NCI-H774 (cell line): ENCODE results near the gene KIT.
A peak's percentile ranks its signal among the peaks of the same experiment; 100 is the strongest.
"Not testable (repeated sequence)": the region's sequence is repeated elsewhere in the genome, so short reads cannot be mapped to it uniquely, and the experiment has no call there.

Experiments
- DNase-seq: peaks from one replicate; lab custom pipeline; 2025; lab: John Stamatoyannopoulos, UW

Gene KIT

DNA sequence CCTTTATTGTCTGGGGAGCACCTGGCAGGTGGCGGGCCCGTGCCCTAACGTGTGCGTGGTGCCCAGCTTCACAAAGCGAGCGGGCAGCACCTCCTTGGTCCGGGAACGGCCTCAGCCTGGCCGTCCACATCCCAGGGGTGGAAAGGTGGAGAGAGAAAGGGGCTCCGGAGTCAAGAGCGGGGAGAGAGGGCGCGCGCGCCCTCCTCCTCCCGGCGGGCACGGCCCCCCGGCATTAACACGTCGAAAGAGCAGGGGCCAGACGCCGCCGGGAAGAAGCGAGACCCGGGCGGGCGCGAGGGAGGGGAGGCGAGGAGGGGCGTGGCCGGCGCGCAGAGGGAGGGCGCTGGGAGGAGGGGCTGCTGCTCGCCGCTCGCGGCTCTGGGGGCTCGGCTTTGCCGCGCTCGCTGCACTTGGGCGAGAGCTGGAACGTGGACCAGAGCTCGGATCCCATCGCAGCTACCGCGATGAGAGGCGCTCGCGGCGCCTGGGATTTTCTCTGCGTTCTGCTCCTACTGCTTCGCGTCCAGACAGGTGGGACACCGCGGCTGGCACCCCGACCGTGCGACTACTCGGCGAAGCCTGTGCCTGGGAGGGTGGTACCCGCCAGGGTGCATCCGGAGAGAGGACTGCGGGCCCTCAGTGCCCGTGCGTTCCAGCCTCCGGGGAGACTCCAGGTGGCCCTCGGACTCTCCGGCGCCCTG, at the start of gene KIT:
KIT (plus strand) TSS at position 407 of the 701 bp plus-strand sequence; CDS start at position 465, 58 bp downstream.
- peak; percentile 86 for DNase-seq

GRCh38 chr4:54609310-54609709, 48.4 kb upstream of the KIT start:
- no peak for DNase-seq

GRCh38 chr4:54614149-54614548, 43.6 kb upstream of the KIT start:
- no peak for DNase-seq

GRCh38 chr4:54620773-54621172, 37.0 kb upstream of the KIT start:
- DNase-seq, result no peak

- DNase-seq, result no peak
These were observed 32.4 kb upstream of the KIT start for GRCh38 chr4:54625391-54625790.

DNA sequence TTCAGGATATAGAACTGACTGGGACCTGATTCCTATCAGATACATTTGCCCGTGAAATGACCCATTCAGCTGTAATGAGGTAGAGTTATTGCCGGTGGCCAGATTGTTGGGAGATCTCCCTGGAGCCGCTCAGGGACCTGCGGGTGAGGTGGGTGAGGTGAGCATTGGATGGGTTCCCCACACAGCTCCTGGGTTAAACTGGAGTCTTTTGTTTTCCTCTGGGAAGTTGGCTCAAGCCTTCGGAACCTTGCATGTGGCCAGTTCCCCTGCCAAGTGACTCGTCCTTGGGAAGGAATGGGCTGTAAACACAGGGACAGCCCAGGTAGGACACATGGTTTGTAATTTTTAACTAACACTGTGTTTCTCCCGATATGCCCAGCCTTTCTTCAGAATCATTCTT, 31.6 kb upstream of the KIT start:
- no peak for DNase-seq

DNA sequence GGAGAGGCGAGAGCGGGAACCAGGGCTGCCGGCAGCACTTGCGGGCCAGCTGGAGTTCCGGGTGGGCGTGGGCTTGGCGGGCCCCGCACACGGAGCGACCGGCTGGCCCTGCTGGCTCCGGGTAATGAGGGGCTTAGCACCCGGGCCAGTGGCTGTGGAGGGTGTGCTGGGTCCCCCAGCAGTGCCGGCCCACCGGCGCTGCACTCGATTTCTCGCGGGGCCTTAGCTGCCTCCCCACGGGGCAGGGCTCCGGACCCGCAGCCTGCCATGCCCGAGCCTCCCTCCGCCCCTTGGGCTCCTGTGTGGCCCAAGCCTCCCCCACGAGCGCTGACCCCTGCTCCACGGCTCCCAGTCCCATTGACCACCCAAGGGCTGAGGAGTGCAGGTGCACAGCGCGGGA, 25.2 kb upstream of the KIT start:
- DNase-seq, result no peak

- not testable (repeated sequence) for DNase-seq
These were observed 24.5 kb upstream of the KIT start for GRCh38 chr4:54633102-54633740.

DNA sequence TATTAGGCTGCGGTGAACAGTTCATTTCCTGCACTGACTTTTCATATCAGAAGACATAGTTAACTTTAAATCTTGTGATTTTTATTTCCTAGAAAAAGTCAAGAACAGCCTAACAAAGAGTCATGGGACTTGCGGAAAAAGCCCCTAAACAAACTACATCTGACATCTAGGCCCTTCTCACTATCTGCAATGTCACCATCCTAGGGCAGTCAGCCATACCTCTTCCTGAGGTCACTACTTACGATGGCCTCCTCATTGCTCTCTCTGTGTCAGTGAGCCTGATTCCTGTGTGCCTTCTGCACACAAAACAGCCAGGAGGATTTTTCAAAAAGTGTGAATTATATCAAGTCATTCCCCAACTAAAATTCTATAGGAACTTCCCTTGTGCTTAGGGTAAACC, 22.4 kb upstream of the KIT start:
- no peak for DNase-seq

GRCh38 chr4:54637325-54637724, 20.4 kb upstream of the KIT start:
- no peak for DNase-seq

- not testable (repeated sequence) for DNase-seq
These were observed 16.7 kb upstream of the KIT start for GRCh38 chr4:54641101-54641500.

- DNase-seq, result no peak
These were observed 14.6 kb upstream of the KIT start for GRCh38 chr4:54643172-54643571.

DNA sequence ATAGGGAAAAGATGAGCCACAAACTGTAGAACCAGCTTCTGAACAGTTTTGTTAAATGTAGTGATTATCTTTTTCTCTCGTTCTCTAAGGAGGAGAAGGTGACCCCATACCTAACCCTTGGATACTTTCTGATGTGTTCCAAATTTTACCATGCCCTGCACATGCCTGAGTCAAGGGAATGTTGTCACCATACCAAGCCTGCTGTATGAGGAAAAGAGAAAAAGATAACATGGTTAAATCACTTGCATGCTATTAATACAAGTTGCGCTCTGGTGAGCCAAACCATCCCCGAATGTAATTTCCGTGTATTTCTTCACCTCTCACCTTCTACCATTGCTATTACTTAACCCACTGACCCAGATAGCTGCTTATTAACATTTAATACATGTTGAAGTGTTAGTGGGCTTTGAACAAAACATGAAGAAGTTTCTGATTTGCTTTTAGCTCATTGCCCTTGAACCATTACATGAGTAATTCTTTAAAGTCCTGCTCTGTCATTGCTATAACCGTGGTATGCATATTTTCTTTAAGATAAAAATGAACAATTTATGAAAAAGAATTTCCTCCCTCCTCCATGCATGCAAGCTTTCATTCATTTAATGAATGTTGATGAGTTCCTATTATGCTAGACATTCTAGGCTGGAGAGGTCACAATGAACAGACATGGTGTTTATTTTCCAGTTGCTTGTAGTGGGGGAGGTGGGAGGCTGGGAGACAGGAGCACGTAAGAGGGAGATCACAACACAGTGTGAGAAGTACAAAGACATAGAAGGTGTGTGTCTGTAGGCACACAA, 13.6 kb upstream of the KIT start:
- no peak for DNase-seq

GRCh38 chr4:54645830-54646229, 11.9 kb upstream of the KIT start:
- DNase-seq, result no peak

DNA sequence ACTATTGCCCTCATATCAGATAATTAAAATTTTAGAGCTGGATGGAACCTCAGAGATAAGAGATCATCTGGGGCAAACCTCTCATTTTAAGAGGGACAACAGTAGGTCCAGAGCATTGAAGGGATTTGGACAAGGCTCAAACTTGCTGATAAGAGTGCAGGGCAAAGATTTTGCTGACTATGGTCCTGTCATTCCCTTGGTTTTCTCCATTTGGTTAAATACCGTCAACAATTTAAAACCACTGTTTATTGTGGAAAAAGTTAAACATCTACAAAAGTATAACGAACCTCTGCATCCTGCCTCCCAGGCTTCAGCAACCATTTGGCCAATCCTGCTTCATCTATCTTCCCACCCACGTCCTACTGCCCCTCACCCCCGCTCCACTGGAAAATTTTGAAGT, 10.7 kb upstream of the KIT start:
- DNase-seq, result no peak

GRCh38 chr4:54651050-54651449, 6.7 kb upstream of the KIT start:
- DNase-seq, result no peak

DNA sequence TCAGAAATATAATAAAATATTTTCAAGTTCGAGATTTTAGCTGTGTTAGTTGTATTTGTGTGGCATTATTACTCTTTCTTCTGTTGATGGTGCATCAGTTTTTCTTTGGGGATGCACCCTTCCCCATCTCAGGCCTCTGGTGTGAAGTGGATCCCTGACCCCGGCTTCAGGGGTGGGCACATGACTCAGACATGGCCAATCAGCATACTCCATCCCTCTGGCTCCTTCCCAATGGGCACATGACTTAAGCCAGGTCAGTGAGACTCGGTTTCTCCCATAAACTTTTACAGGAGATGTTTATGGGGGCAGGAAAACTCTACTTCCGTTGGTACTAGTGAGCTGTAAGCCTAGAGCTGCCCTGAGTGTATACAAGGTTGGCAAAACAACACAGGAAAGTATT, 3.0 kb upstream of the KIT start:
- DNase-seq, result no peak

DNA sequence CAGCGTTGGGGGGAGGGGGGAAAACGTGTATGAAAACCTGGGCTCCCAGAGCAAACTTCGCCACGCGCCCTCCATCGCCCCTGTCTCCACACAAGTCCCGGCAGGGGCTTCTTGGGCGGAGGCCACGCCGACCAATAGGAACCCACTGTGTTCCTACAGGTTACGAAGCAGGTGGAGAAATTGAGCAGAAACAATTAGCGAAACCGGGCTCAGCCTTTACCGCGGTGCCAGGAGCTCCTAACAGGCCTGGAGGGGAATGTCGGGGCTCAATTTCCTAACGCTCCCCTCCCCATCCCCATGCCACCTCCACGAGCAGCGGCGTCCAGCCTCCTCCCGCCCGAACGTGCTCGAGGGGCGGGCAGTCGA, 589 bp upstream of the KIT start:
- DNase-seq, result peak; percentile 86

- peak; percentile 68 for DNase-seq
These were observed 716 bp downstream of the KIT start for GRCh38 chr4:54658252-54659093.

- no peak for DNase-seq
These were observed 1.6 kb downstream of the KIT start for GRCh38 chr4:54659313-54659712.

DNA sequence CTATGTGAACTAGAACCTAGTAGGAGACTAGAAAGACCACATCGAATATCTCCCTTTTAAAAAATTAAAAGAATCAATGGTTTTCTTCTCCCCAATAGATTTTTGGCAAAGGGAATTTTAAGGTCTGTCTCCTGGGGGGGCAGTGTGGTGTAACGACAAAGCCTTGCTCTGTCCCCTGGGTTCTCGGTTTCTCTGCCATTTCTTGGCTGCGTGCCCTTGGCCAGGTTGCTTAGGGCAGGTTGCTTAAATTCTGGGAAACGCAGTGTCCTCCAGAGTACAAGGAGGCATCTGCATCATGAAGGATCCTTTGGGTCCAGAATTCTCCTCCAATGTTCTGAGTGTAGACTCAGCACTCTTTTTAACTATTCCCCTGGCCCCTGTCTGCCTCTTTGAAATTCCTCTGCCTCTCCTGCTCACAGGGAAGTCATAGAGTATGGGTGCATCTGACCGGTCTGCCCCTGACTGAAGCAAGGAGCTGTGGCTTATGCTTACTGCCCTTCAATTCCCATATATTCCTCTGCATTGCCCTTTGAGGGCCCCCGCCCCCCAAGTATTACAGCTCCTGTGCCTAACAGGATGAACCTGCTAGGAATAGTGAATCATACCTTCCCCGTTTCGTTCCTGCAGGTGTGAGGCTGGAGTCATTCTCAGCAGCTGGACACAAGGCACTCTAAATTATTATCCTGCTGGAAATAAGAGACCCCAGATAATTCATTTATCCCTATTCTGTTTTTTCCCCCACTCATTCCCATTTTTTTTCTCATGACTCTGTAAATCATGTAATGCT, 2.2 kb downstream of the KIT start:
- no peak for DNase-seq
